Inferior parietal cortex (tissue), 1 donor: ENCODE measurements around the gene GASK1A.
"Not testable (repeated sequence)": the region's sequence is repeated elsewhere in the genome, so short reads cannot be mapped to it uniquely, and the experiment has no call there.

Experiments used
- DNase-seq: peaks from one replicate; pipeline ENCODE4 v3.0.0-alpha.2; 2016; ENCODE audit errors: extremely low spot score

GASK1A gene

DNA sequence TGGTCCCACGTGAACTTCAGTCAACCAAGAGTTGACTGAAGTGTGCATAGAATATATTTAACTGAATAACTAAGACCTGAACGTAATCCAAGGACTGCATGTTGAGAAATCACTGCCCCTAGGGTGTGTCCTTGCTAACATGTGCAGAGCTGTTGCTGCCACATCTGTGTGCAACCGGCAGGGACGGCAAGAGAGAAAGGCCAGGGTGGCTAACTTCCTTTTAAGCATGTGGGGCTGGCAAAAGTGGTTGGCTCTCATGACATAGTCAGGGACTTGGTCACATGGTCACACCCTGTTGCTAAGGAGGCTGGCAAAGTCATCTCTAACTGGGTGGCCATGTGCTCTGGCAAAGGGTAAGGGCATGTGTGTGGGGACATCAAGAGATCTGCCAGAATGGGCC is 52.4 kb downstream of the GASK1A start:
- DNase-seq: no peak

DNA sequence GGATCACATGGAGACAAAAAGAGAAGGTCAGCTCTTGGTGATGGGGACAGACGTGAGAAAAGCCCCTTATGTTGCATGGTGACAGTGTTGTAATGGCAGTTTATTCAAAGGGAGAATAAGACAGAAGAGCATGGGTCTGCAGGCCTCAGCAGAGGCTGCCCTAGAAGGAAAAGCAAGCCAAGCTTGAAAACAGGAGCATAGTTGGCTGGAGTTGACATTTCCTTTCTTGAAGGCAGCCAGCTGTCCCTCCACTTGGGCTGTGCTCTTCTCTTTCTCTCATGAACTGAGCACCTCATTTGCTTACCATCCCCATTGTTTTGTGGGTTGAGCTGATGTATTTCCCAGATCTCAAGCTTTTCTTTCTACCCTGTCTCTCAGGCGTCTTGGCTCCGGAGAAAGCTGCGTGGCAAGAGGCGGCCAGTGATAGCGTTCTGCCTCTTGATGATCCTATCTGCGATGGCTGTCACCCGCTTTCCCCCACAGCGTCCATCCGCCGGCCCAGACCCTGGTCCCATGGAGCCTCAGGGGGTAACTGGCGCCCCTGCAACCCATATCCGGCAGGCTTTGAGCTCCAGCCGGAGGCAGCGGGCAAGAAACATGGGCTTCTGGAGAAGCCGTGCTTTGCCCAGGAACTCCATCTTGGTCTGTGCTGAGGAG is 52.9 kb downstream of the GASK1A start:
- no peak for DNase-seq

DNA sequence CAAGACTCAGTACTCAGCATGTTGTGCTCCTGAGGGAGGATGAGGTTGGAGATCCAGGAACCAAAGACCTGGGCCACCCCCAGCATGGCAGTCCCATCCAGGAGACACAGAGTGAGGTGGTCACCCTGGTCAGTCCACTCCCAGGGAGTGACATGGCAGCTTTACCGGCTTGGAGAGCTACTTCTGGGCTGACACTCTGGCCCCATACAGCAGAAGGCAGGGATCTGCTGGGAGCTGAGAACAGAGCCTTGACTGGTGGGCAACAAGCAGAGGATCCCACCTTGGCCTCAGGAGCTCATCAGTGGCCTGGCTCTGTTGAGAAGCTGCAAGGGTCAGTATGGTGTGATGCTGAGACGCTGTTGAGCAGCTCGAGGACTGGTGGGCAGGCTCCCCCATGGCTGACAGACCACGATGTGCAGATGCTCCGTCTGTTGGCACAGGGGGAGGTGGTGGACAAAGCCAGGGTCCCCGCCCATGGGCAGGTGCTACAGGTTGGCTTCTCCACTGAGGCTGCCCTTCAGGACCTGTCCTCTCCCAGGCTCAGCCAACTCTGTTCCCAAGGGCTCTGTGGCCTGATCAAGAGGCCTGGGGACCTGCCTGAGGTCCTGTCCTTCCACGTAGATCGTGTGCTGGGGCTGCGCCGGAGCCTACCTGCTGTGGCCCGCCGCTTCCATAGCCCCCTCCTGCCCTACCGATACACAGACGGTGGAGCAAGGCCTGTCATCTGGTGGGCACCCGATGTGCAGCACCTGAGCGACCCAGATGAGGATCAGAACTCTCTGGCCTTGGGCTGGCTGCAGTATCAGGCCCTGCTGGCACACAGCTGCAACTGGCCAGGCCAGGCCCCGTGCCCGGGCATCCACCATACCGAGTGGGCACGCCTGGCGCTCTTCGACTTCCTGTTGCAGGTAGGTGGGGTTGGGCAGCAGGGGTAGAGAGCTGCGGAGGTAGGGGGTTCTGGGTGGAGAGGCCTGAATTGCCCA is 53.8 kb downstream of the GASK1A start:
- no peak for DNase-seq

DNA sequence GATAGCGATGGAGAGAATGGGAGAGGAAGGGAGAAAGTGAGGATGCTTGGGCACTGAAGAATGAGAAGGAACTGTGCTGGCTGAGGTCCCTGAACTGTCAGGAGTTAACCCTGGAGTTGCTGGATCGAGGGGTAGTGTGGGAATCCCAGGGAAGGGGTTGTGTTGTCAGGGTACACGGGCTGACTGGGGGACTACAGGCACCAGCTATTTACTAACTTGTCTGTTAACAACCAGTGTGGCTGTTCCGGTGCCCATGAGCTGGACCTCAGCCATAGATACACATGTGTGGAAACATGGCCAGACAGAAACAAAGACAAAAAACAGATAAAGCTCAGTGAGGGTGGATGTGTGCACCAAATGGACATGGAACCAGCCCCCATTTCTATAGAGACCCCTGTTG is 55.1 kb downstream of the GASK1A start:
- no peak for DNase-seq

DNA sequence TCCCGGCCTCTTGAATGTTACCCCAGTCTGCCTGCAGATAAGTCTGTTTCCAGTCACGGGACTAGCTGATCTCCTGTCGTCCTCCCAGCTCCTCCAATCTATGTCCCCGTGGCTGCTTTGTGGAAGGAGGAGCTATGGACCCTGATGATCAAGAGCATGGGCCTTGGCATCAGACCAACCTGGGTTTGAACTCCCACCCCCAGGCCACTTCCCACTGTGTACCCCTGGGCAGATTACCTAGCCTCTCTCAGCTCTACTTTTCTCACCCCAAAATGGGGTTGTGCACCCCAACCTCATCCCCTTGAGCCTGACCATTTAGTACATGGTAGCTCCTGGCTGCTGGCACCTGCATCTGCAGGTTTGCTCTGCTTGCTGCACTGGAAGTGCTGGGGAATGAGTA is 55.8 kb downstream of the GASK1A start:
- DNase-seq: no peak

DNA sequence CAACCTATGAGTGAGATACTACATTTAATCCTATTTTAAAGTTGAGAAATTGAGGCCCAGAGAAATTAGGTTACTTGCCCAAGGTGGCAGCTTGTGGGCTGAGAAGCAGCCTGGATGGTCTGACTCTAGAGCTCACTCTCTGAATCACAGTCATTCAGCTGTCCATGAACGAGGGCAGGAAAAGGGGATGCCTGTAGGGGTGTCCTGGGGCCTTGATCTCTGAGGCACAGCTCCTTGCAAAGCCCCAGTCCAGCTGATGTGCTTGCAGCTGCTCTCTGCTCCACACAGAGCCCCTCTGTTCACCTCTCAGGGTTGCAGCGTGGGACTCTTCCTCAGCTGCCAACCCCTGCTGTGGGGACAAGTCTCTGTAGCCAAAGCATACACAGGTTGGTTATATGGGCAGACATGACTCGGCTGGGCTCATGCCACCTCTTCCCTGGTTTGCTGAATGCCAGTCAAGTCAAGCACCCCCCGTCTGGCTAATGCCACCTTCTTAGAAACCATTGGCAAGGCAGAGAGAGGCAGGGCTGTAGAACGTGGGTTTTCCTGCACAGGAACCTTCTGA is 56.8 kb downstream of the GASK1A start:
- no peak for DNase-seq

DNA sequence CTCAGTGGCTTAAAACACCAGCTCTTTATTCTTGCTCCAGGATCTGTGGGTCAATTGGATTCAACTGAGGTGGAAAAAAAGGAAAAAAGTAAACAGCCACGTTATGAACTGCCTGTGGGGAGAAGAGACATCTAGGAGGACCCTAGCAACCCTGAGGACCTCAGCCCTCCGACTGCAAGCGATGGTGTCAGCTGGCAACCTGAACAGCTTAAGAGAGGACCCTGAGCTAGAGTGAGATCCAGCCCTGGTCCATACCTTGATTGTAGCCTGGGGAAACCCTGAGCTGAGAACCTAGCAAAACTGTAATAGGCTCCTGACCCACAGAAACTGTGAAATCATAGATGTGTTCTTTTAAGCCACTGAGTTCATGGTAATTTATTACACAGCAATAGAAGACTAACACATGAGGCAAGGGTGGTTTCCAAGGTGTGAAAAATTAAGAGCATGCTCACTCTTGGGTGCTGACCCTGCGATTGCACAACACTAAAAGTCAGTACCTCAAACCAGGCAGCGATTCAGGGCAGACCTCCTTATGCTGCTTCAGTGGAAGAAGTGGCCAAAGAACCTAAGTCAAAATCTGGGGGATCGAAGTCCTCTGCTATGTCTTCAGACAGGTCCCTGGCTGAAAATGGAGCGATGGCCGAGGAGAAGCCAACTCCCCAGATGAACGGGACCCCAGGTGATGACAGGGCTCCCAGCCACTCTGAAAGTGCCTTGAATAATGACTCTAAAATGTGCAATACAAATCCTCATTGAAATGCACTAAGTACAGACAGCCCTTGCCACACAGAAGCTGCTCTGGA is 57.7 kb downstream of the GASK1A start:
- DNase-seq: no peak

DNA sequence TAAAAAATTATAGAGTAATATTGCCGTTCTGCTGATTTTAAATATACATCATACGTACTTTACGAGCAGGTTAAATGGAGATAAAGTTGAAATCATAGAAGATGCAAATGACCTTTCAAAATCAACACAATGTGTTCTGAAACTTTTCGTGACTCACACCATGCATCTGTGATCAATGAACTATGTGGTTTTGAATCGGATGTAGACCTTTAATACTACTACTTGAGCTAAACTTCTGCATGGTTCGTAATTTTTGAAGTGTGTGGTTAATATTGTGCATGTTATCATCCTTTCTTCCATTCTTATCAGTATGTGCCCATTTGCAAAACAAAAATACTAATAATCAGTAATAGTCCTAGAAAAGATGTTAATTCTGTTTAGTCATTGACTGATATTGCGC is 58.9 kb downstream of the GASK1A start:
- no peak for DNase-seq

DNA sequence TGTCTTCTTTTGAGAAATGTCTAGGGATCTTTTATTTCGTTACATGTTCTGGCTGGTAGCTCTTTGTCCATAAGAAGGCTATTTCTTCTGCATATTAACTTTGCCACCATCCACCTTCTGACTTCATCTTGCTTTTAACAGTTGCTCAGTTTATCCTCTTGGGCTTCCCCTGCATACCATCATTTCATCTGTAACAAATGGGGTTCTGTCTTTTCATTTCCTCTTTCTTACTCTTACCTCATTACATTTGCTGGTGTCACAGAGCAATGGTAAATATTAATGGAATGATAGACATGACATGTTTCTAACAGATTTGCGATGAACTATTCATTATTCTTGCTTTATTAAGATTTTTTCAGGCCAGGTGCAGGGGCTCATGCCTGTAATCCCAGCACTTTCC is 62.4 kb downstream of the GASK1A start:
- DNase-seq: no peak

DNA sequence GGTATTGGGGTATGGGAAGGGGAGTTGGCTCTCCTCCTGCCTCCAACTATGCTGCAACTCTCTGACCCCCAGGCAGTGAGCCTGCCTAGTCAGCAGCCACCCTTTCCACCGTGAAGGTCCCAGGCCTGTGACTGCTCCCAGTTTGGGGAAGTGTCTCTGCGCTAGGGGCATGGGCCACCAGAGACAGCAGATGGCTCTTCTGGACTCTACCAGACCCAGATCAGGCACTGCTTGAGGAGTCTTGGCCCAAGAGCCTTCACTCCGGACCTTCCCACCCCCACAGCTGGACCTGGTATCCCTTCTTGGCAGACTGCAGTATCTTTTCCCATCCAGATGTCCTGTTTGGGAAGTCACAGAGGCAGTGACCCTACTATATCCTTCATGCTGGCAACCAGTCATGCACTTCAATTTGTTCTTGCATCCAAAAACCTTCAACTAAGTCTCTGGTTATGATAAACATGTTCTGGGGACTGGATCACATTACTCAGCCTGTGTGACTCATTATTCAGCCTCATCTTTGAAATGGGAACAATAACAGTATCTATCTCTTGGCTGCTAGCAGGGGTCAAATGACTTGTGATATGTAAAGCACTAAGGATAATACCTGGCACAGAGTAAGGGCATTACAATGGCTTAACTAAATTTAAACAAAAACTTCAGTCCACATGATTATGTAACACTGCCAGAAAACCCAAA is 64.1 kb downstream of the GASK1A start:
- DNase-seq: no peak

DNA sequence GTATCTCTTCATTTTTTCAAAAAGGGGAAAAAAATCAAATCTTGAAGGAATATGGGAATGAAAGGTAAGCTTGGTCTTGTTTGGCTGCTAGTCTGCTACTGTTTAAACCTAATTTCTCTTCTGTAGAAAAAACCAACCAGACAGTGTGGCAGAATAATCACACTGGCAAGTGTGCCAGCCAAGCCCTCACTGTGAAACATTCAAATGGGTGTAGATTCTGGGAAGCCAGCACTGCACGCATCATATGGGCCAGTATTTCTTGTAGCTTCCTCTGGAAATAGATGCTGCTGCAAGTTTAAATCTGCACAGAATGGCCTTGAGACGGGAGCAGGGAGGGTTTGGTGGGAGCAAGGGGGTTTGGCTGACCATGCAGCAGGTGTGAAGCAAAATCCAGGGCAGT is 64.7 kb downstream of the GASK1A start:
- peak; percentile 19 for DNase-seq

DNA sequence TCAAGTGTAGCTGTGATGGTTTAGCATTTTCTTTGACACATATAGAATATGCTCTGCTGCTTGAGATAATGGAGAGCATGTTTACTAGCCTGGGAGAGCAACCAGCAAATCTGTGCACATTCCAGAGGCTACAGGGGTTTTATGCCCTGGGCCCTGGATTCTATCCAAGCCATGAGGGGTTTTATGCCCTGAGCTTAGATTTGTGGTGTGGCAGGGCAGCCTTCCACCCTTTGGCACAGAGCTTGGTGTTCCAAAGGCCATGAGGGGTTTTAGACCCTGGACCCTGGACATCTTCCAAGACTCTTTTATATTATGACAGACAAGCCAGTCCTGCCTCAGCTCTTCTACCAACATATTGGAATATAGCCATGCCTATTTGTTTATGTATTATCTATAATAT is 66.0 kb downstream of the GASK1A start:
- not testable (repeated sequence) for DNase-seq

DNA sequence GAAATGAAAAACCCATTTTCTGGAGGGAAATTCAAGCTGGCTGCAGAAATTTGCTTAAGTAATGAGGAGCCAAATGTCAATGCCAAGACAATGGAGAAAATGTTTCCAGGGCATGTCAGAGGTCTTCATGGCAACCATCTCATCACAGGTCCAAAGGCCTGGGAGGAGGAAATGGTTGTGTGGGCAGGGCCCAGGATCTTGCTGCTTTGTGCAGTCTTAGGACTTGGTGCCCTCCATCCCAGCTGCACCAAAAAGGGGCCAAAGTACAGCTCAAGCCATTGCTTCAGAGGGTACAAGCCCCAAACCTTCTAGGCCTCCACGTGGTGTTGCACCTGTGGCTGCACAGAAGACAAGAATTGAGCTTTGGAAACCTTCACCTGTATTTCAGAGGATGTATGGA is 67.5 kb downstream of the GASK1A start:
- DNase-seq: no peak

DNA sequence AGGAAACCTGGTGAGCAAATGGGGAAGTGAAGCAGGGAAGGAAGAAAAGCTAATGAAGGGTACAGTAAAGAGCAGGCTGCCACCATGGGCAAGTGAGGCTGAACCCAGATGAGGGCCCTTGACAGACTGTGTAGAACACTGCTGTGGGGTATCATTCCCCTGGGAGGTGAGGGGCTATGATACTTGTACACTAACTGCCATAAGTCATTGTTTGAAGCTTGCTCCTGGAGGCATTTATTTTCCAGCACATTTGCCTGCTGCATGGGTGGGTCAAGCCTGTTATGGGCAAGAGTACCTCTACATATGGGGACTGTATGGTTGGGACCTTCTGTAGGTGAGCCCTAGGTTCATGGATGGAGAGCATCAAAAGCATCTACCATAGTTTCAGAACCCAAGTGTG is 69.4 kb downstream of the GASK1A start:
- no peak for DNase-seq

DNA sequence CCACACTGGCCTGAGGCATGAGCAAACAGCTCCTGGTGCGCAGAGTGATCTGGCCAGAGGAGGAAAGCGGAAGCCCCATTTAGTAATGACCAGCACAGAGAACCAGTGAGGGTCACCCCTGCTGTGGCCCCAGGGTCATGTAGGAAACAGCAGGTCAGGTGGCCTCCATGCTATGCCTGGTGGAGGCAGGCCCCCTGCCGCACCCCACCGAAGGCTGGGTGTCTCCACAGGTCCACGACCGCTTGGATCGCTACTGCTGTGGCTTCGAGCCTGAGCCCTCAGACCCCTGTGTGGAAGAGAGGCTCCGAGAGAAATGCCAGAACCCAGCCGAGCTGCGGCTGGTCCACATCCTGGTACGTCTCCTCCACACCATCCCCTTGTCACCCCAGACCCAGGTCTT is 74.2 kb downstream of the GASK1A start:
- DNase-seq: no peak

DNA sequence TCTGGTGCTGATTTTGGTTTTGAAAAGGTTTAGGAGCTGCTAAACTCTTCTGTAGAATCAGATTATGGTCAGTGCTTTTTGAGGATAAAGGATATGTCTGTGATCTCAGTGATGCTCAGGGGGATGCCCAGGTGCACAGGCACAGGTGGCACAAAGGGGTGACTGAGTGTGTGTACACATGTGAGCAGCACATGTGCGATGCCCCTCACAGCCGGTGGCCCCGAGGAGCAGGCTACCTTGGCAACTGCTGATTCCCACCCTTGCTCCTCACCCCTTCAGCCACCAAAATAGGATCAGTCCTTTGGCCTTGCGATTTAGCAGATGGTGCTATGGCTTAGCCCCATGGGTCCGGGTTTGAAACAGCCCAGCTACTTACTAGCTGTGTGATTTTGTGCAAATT is 75.6 kb downstream of the GASK1A start:
- no peak for DNase-seq

DNA sequence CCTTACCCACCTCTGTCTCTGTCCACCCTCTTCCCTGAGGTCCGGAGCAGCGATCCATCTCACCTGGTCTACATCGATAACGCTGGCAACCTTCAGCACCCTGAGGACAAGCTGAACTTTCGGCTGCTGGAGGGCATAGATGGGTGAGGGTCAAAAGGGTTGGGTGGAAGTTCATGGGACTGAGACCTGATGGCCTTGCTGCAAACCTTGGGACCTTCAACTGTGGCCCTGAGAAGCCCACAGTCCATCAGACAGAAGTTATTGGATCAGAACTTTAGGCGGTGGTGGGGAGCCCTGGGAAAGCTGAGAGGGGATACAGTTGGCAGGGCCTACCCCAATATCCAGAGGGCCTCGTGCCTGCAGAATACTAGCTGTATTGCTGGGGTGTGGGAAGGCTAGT is 76.3 kb downstream of the GASK1A start:
- DNase-seq: no peak

DNA sequence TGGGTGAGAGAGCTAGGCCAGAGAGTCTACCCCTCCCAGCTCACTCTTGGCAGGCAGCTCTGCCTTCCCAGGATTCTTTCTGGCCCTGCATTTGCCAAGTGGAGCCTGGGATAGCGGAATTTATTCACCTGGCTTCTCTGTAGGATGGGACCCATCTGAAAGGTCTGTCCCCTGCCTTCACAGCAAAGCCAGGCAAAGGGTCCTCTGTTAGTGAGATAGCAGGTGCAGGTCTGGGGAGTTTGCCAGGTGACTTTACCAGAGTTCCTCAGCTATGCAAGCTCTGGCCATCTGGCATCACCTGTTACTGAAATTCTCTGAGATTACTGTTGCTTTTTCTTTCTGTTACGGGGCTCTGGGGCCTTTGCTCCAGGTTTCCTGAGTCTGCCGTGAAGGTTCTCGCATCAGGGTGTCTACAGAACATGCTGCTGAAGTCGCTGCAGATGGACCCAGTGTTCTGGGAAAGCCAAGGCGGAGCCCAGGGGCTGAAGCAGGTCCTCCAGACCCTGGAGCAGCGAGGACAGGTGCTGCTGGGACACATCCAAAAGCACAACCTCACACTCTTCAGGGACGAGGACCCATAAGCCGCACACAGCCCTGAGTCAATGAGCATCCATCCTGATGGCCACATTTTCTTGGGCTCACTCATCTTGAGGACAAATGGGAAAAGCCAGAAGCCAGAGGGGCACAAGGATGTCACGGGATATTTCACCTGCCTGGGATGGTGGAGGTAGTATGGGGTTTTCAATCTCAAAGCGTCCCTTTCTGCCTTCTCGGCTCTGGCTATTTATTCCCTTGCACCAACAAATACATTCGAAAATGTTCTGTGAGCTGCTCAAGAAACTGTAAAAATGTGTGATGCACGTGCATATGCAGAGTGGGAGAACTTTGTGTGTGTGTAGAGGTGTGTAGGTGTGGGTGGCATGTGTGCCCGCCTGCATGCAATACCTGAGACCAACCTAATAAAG is 77.0 kb downstream of the GASK1A start:
- no peak for DNase-seq

DNA sequence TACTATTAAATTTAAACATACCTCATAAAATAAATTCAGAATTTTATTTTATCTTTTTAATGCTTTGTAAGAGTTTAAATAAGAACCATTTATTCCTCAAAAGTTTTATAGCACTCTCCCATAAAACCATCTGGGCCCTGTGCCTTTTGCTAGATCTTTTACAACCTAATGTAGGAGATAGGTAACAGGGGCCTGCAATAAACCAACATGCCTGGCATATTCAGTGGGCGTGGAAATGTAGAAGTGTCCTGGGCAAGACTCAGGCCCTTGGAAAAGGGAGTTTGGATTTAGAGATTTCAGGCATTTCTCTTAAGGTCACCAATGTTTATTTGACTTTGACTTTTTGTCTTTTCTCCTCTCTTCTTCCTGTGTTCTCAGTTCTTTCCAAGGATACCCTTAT is 80.3 kb downstream of the GASK1A start:
- DNase-seq: no peak
